ENCODE results near the gene GRIK4. TPM values are rescaled to one million over a fixed set of nuclear protein-coding genes. Genes with fewer than 3 reads are reported as not detected.
"Not testable (repeated sequence)": the region's sequence is repeated elsewhere in the genome, so short reads cannot be mapped to it uniquely, and the experiment has no call there.

Gene GRIK4
- total RNA-seq, 2 donors from 2014 or later, result not detected

GRCh38 chr11:120622189-120622875 lies 110.8 kb downstream of the GRIK4 start:
- no peaks in the 10 kb centered on the region for H3K36me3 Mint-ChIP-seq (ENCODE audit: low read depth)
- H3K4me1 Mint-ChIP-seq, result no peaks in the 10 kb centered on the region
- H3K27ac Mint-ChIP-seq, result no peak overlapping the region
- H3K9me3 Mint-ChIP-seq, result peaks cover 11% of the 10 kb centered on the region
- no peak overlapping the region for H3K4me3 Mint-ChIP-seq
- peaks cover 17% of the 10 kb centered on the region for H3K27me3 Mint-ChIP-seq
- no peak for ATAC-seq (replicated peaks)

GRCh38 chr11:120624992-120625391 lies 113.4 kb downstream of the GRIK4 start:
- H3K27me3 Mint-ChIP-seq, result peaks cover 17% of the 10 kb centered on the region

GRCh38 chr11:120625565-120625964 lies 114.0 kb downstream of the GRIK4 start:
- H3K36me3 Mint-ChIP-seq (ENCODE audit: low read depth), result no peaks in the 10 kb centered on the region
- ATAC-seq (replicated peaks), result no peak
- no peaks in the 10 kb centered on the region for H3K4me1 Mint-ChIP-seq
- H3K4me3 Mint-ChIP-seq, result no peak overlapping the region
- H3K27me3 Mint-ChIP-seq, result peaks cover 17% of the 10 kb centered on the region
- H3K27ac Mint-ChIP-seq, result no peak overlapping the region
- H3K9me3 Mint-ChIP-seq, result no peaks in the 10 kb centered on the region

More at GRCh38 chr11:120624992-120625391, 113.4 kb downstream of the GRIK4 start:
- H3K27ac Mint-ChIP-seq; H3K36me3 Mint-ChIP-seq (ENCODE audit: low read depth); H3K4me1 Mint-ChIP-seq; H3K4me3 Mint-ChIP-seq; H3K9me3 Mint-ChIP-seq; ATAC-seq (replicated peaks): not testable (repeated sequence)

GRCh38 chr11:120626791-120627190 lies 115.2 kb downstream of the GRIK4 start:
- H3K9me3 Mint-ChIP-seq, result no peaks in the 10 kb centered on the region
- peaks cover 17% of the 10 kb centered on the region for H3K27me3 Mint-ChIP-seq
- no peaks in the 10 kb centered on the region for H3K4me1 Mint-ChIP-seq
- no peaks in the 10 kb centered on the region for H3K36me3 Mint-ChIP-seq (ENCODE audit: low read depth)
- ATAC-seq (replicated peaks), result no peak
- H3K27ac Mint-ChIP-seq, result no peak overlapping the region
- no peak overlapping the region for H3K4me3 Mint-ChIP-seq

- no peak for ATAC-seq (replicated peaks)
- H3K9me3 Mint-ChIP-seq, result no peaks in the 10 kb centered on the region
- no peak overlapping the region for H3K4me3 Mint-ChIP-seq
- peaks cover 17% of the 10 kb centered on the region for H3K27me3 Mint-ChIP-seq
- no peaks in the 10 kb centered on the region for H3K36me3 Mint-ChIP-seq (ENCODE audit: low read depth)
- H3K4me1 Mint-ChIP-seq, result no peaks in the 10 kb centered on the region
- no peak overlapping the region for H3K27ac Mint-ChIP-seq
These were observed 116.0 kb downstream of the GRIK4 start for GRCh38 chr11:120627327-120628163.

GRCh38 chr11:120629407-120630080 lies 118.0 kb downstream of the GRIK4 start:
- no peak overlapping the region for H3K27ac Mint-ChIP-seq
- ATAC-seq (replicated peaks), result no peak
- no peaks in the 10 kb centered on the region for H3K36me3 Mint-ChIP-seq (ENCODE audit: low read depth)
- H3K4me3 Mint-ChIP-seq, result no peak overlapping the region
- H3K9me3 Mint-ChIP-seq, result no peaks in the 10 kb centered on the region
- peaks cover 17% of the 10 kb centered on the region for H3K27me3 Mint-ChIP-seq
- no peaks in the 10 kb centered on the region for H3K4me1 Mint-ChIP-seq

- no peaks in the 10 kb centered on the region for H3K4me1 Mint-ChIP-seq
- no peaks in the 10 kb centered on the region for H3K36me3 Mint-ChIP-seq (ENCODE audit: low read depth)
- no peak overlapping the region for H3K4me3 Mint-ChIP-seq
- ATAC-seq (replicated peaks), result no peak
- peaks cover 11% of the 10 kb centered on the region for H3K27me3 Mint-ChIP-seq
- H3K9me3 Mint-ChIP-seq, result no peaks in the 10 kb centered on the region
- H3K27ac Mint-ChIP-seq, result no peak overlapping the region
These were observed 118.6 kb downstream of the GRIK4 start for GRCh38 chr11:120630122-120630521.

- Mint-ChIP-seq H3K4me1 (no peaks in the 10 kb centered on the region), H3K27ac (no peak overlapping the region), H3K36me3 (ENCODE audit: low read depth) (no peaks in the 10 kb centered on the region), H3K27me3 (peaks cover 11% of the 10 kb centered on the region), H3K4me3 (no peak overlapping the region), H3K9me3 (no peaks in the 10 kb centered on the region)
- no peak for ATAC-seq (replicated peaks)
These were observed 121.0 kb downstream of the GRIK4 start for GRCh38 chr11:120632579-120632978.

GRCh38 chr11:120633616-120634393 lies 122.3 kb downstream of the GRIK4 start:
- no peaks in the 10 kb centered on the region for H3K36me3 Mint-ChIP-seq (ENCODE audit: low read depth)
- H3K27me3 Mint-ChIP-seq, result peaks cover 11% of the 10 kb centered on the region
- no peak for ATAC-seq (replicated peaks)
- H3K27ac Mint-ChIP-seq, result no peak overlapping the region
- H3K4me3 Mint-ChIP-seq, result no peak overlapping the region
- H3K9me3 Mint-ChIP-seq, result no peaks in the 10 kb centered on the region
- H3K4me1 Mint-ChIP-seq, result no peaks in the 10 kb centered on the region

- H3K27me3 Mint-ChIP-seq, result peaks cover 16% of the 10 kb centered on the region
These were observed 123.2 kb downstream of the GRIK4 start for GRCh38 chr11:120634706-120635105.

GRCh38 chr11:120635136-120635810 lies 123.7 kb downstream of the GRIK4 start:
- Mint-ChIP-seq H3K4me1 (no peaks in the 10 kb centered on the region), H3K27ac (no peak overlapping the region), H3K27me3 (peaks cover 19% of the 10 kb centered on the region), H3K9me3 (no peaks in the 10 kb centered on the region), H3K36me3 (ENCODE audit: low read depth) (no peaks in the 10 kb centered on the region), H3K4me3 (no peak overlapping the region)
- ATAC-seq (replicated peaks), result no peak

More at GRCh38 chr11:120634706-120635105, 123.2 kb downstream of the GRIK4 start:
- Mint-ChIP-seq H3K36me3 (ENCODE audit: low read depth) (no peaks in the 10 kb centered on the region), H3K4me1 (no peaks in the 10 kb centered on the region), H3K9me3 (no peaks in the 10 kb centered on the region), H3K27ac (no peak overlapping the region), H3K4me3 (no peak overlapping the region)
- ATAC-seq (replicated peaks), result no peak

- peaks cover 26% of the 10 kb centered on the region for H3K27me3 Mint-ChIP-seq
- no peak overlapping the region for H3K4me3 Mint-ChIP-seq
- ATAC-seq (replicated peaks), result no peak
- no peaks in the 10 kb centered on the region for H3K4me1 Mint-ChIP-seq
- H3K9me3 Mint-ChIP-seq, result no peaks in the 10 kb centered on the region
- H3K27ac Mint-ChIP-seq, result no peak overlapping the region
- no peaks in the 10 kb centered on the region for H3K36me3 Mint-ChIP-seq (ENCODE audit: low read depth)
These were observed 125.6 kb downstream of the GRIK4 start for GRCh38 chr11:120637131-120637530.

- Mint-ChIP-seq H3K27me3 (peaks cover 24% of the 10 kb centered on the region), H3K36me3 (ENCODE audit: low read depth) (no peaks in the 10 kb centered on the region), H3K4me1 (no peaks in the 10 kb centered on the region), H3K27ac (no peak overlapping the region), H3K4me3 (no peak overlapping the region), H3K9me3 (no peaks in the 10 kb centered on the region)
- no peak for ATAC-seq (replicated peaks)
These were observed 130.8 kb downstream of the GRIK4 start for GRCh38 chr11:120642196-120642894.

Data from activated T-helper 17 cell treated with anti-CD3 and anti-CD28 coated beads, Interleukin-2, amount 50 U/mL, for 72 hours (primary cell).